Activated naive CD4-positive, alpha-beta T cell treated with anti-CD3 and anti-CD28 coated beads for 36 hours (primary cell): ENCODE measurements around the gene MTF1. TPM values are rescaled to one million over a fixed set of nuclear protein-coding genes. Genes with fewer than 3 reads are reported as not detected.
"Not testable (repeated sequence)": the region's sequence is repeated elsewhere in the genome, so short reads cannot be mapped to it uniquely, and the experiment has no call there.

Source experiments
- CTCF ChIA-PET: fragments of 350-600 bp; sonication (Branson Sonifier 250); formaldehyde crosslinking; loops from one replicate; lab custom pipeline; 2021; ENCODE audit warnings: antibody characterized with exemption; lab: Charles Lee
- DNase-seq: peaks from one replicate; pipeline ENCODE4 v3.0.0-alpha.2; 2020
- H3K27ac Mint-ChIP-seq: one replicate; pipeline ENCODE4 v1.8.0; 2021; ENCODE audit warnings: mild to moderate bottlenecking, mixed read lengths
- H3K27me3 Mint-ChIP-seq: one replicate; pipeline ENCODE4 v1.8.0; 2021; ENCODE audit warnings: low read depth, mixed read lengths
- H3K36me3 Mint-ChIP-seq: one replicate; pipeline ENCODE4 v1.8.0; 2021; ENCODE audit warnings: low read depth, mixed read lengths
- H3K4me1 Mint-ChIP-seq: one replicate; pipeline ENCODE4 v1.8.0; 2021; ENCODE audit warnings: low read depth, mixed read lengths
- H3K4me3 Mint-ChIP-seq: one replicate; pipeline ENCODE4 v1.8.0; 2021; ENCODE audit warnings: mild to moderate bottlenecking, moderate library complexity, mixed read lengths
- H3K9me3 Mint-ChIP-seq: one replicate; pipeline ENCODE4 v1.8.0; 2021; ENCODE audit warnings: mixed read lengths
- intact Hi-C: fragments of 100-400 bp; cut with micrococcal nuclease; formaldehyde crosslinking; loops from one replicate; pipeline ENCODE4 v1.15.1; 2023
- total RNA-seq, 2 experiments: library from RNA; stranded (reverse); gene quantifications; one replicate each; pipeline ENCODE4 v1.2.3, GENCODE V29; 2021

Gene MTF1
- 10 to 100 TPM; 18.9 to 19.1 TPM for total RNA-seq

DNA sequence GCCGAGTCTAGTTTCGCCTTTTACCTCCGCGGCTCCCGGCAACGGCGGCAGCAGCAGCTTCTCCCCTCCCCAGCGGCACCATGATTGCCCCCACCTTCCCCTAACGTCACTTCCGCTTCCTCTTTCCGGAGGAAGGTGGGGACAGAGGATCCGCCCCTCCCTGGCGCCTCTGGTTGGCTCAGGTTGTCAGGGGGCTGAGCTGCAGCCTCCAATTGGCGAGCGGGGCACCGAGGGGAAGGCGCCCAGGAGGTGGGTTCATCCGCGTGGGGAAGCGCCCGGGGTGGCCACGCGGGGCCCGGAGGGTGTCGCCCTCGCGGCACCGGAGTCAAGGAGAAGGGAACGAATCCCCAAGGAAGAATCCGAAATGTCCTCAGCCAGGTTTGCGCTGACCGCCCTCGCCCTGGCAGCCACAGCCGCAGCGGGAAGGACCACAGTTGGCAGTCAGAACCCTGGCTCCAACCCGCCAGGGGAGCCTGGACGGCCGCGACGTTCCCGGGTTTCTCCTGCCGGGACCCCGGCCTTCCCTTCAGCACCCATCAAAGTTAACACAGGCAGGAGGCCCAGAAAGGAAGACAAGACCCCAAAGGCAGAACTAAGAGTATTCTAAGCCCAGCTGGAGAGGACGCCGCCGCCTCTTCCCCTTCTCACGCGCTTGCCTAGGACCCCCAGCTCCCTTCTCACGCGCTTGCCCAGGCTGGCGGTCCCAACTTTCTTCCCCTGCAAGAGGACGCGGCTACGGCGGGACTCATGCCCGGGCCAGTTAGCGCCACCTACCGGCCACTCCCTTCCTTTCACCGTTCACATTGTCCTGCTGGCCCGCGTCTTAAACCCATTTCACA, at the start of gene MTF1:
Gene MTF1 (minus strand): TSS at position 86 of the 839 bp plus-strand sequence. CDS start 1,934 bp downstream, outside the sequence.
- peak within 1 kb of the TSS; percentile 84 for H3K27ac Mint-ChIP-seq
- CTCF ChIA-PET = interaction anchor here (0.7 to 4.2 kb wide), 27 partner anchors 9 to 256 kb away, joined by 3 to 24 read pairs (median 4); partner anchors contain the start of genes C1orf122, CDCA8 and YRDC
- H3K4me1 Mint-ChIP-seq = peaks cover 39% of the 10 kb centered on the region
- peak; percentile 98 for DNase-seq
- no peaks in the 10 kb centered on the region for H3K9me3 Mint-ChIP-seq
- peak within 1 kb of the TSS; percentile 92 for H3K4me3 Mint-ChIP-seq
- intact Hi-C loops = loop anchor here (1.0 to 2.0 kb wide), 6 partner anchors 51 to 381 kb away; partner anchors contain the start of genes CDCA8, GNL2, MEAF6 and YRDC
- no peaks in the 10 kb centered on the region for H3K27me3 Mint-ChIP-seq
- peaks cover 24% of the 10 kb centered on the region for H3K36me3 Mint-ChIP-seq

DNA sequence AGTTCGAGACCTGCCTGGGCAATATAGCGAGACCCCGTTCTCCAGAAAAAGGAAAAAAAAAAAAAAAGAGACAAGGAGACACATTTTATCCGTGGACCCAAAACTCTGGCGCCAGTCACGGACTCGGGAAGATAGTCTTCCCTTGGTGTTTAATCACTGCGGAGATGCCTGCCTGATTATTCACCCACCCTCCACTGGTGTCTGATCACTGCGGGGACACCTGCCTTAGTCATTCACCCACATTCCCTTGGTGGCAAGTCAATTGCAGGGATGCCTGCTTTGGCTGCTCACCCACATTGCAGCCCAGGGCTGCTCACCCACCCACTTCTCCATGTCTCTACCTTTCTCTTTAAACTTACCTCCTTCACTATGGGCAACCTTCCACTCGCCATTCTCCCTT, 49.1 kb upstream of the MTF1 start:
- H3K27ac Mint-ChIP-seq, H3K4me1 Mint-ChIP-seq, H3K4me3 Mint-ChIP-seq, CTCF ChIA-PET, H3K27me3 Mint-ChIP-seq, DNase-seq, intact Hi-C loops: not testable (repeated sequence)
- Mint-ChIP-seq H3K9me3 (peaks cover 10% of the 10 kb centered on the region), H3K36me3 (peaks cover 30% of the 10 kb centered on the region)

DNA sequence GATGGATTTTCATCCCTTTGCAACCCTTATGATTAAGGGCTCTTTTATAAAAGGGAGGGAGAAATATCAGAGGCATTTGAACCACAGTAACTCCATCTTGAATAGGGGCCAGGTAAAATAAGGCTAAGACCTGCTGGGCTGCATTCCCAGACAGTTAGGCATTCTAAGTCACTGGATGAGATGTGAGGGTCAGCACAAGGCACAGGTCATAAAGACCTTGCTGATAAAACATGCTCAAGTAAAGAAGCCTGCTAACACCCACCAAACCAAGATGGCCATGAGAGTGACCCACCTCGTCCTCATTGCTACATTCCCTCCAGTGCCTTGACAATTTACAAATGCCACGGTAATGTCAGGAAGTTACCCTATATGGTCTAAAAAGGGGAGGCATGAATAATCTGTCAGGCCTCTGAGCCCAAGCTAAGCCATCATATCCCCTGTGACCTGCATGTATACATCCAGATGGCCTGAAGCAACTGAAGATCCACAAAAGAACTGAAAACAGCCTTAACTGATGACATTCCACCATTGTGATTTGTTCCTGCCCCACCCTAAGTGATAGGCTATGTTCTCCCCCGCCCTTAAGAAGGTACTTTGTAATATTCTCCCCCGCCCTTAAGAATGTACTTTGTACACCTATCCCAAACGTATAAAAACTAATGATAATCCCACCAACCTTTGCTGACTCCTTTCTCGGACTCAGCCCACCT, 48.2 kb upstream of the MTF1 start:
- H3K27ac Mint-ChIP-seq, DNase-seq, H3K4me3 Mint-ChIP-seq, H3K4me1 Mint-ChIP-seq, H3K27me3 Mint-ChIP-seq, intact Hi-C loops: not testable (repeated sequence)
- Mint-ChIP-seq H3K36me3 (peaks cover 30% of the 10 kb centered on the region), H3K9me3 (peaks cover 10% of the 10 kb centered on the region)
- CTCF ChIA-PET = interaction anchor here (0.6 kb wide), 1 partner anchor 938 kb away, joined by 3 read pairs; no protein-coding TSS in a partner anchor

DNA sequence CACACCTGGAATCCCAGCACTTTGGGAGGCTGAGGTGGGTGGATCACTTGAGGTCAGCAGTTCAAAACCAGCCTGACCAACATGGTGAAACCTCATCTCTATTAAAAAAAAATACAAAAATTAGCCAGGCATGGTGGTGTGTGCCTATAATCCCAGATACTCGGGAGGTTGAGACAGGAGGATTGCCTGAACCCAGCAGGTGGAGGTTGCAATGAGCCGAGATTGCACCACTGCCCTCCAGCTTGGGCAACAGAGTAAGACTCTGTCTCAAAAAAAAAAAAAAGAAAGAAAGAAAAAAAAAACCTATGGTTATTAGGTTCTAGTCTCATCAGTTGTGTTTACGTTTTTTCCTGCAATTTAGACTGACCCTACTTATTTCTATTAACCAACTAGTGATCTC, 47.2 kb upstream of the MTF1 start:
- Mint-ChIP-seq H3K36me3 (peaks cover 30% of the 10 kb centered on the region), H3K9me3 (peaks cover 10% of the 10 kb centered on the region)
- CTCF ChIA-PET = interaction anchor here (0.6 kb wide), 1 partner anchor 939 kb away, joined by 3 read pairs; no protein-coding TSS in a partner anchor
- DNase-seq, H3K27me3 Mint-ChIP-seq, H3K4me3 Mint-ChIP-seq, H3K4me1 Mint-ChIP-seq, H3K27ac Mint-ChIP-seq, intact Hi-C loops: not testable (repeated sequence)

DNA sequence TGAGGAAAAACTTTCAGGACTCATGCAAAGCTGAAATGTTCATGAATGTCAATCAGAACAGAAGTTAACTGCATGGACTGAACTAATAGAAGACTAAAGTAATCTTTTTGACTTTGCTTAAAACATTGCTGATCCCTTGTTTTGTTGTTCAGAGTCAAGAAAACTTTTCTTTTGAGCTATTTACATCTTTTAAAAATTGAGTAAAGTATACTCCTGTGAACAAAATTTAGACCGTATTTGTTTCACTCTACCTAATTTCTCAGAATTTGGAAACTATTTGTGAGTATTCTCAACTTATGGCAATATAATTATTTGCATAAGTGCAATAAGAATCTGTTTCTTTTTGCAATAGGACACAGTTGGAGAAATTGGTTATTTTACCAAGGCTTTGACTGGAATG, 46.3 kb upstream of the MTF1 start:
- intact Hi-C loops = no loop called here

DNA sequence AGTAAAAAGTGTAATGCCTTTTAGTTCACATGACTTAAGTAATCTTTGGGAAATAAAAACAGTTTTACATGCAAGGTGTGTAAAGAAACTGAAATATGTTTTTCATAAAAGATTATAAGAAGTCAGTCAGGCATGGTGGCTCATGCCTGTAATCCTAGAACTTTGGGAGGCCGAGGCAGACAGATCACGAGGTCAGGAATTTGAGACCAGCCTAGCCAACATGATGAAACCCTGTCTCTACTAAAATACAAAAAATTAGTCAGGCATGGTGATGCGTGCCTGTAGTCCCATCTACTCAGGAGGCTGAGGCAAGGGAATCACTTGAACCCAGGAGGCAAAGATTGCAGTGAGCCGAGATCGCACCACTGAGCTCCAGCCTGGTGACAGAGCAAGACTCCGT, 44.5 kb upstream of the MTF1 start:
- peaks cover 20% of the 10 kb centered on the region for H3K36me3 Mint-ChIP-seq
- H3K4me3 Mint-ChIP-seq, intact Hi-C loops: not testable (repeated sequence)

More for the DNA sequence above, 46.3 kb upstream of the MTF1 start:
- H3K27me3 Mint-ChIP-seq = no peaks in the 10 kb centered on the region
- DNase-seq = no peak
- H3K36me3 Mint-ChIP-seq = peaks cover 30% of the 10 kb centered on the region
- CTCF ChIA-PET = no interaction called here
- no peak overlapping the region for H3K27ac Mint-ChIP-seq
- H3K9me3 Mint-ChIP-seq = peaks cover 10% of the 10 kb centered on the region
- H3K4me3 Mint-ChIP-seq = no peak overlapping the region
- no peaks in the 10 kb centered on the region for H3K4me1 Mint-ChIP-seq

DNA sequence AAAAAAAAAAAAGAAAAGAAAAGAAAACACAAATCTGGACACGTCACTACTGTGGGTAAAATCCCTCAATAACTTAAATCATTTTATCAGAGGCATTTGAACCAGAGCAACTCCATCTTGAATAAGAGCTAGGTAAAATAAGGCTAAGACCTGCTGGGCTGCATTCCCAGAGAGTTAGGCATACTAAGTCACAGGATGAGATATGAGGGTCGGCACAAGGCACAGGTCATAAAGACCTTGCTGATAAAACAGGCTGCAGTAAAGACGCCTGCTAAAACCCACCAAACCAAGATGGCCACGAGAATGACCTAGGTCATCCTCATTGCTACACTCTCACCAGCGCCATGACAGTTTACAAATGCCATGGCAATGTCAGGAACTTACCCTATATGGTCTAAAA, 43.6 kb upstream of the MTF1 start:
- H3K27me3 Mint-ChIP-seq = no peaks in the 10 kb centered on the region
- no peaks in the 10 kb centered on the region for H3K4me1 Mint-ChIP-seq
- CTCF ChIA-PET = no interaction called here
- no peak for DNase-seq
- H3K9me3 Mint-ChIP-seq = peaks cover 4% of the 10 kb centered on the region
- intact Hi-C loops = no loop called here
- H3K36me3 Mint-ChIP-seq = peaks cover 10% of the 10 kb centered on the region
- no peak overlapping the region for H3K27ac Mint-ChIP-seq
- no peak overlapping the region for H3K4me3 Mint-ChIP-seq

More for the DNA sequence above, 44.5 kb upstream of the MTF1 start:
- H3K27me3 Mint-ChIP-seq, H3K27ac Mint-ChIP-seq, H3K4me1 Mint-ChIP-seq, DNase-seq: not testable (repeated sequence)
- H3K9me3 Mint-ChIP-seq = peaks cover 10% of the 10 kb centered on the region
- CTCF ChIA-PET = interaction anchor here (0.6 kb wide), 1 partner anchor 23 kb away, joined by 3 read pairs; no protein-coding TSS in a partner anchor

DNA sequence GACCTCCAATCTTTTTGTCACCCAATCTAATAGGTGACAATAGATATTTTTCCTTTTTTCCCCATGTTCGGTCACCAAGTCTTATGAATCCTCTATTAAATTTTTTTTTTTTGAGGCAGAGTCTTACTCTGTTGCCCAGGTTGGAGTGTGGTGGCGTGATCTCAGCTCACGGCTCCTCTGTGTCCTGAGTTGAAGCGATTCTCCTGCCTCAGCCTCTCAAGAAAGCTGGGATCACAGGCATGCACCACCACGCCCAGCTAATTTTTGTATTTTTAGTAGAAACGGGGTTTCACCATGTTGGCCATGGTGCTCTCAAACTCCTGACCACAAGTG, 42.5 kb upstream of the MTF1 start:
- Mint-ChIP-seq H3K9me3 (peaks cover under 1% of the 10 kb centered on the region), H3K27me3 (no peaks in the 10 kb centered on the region), H3K4me3 (no peak overlapping the region)

DNA sequence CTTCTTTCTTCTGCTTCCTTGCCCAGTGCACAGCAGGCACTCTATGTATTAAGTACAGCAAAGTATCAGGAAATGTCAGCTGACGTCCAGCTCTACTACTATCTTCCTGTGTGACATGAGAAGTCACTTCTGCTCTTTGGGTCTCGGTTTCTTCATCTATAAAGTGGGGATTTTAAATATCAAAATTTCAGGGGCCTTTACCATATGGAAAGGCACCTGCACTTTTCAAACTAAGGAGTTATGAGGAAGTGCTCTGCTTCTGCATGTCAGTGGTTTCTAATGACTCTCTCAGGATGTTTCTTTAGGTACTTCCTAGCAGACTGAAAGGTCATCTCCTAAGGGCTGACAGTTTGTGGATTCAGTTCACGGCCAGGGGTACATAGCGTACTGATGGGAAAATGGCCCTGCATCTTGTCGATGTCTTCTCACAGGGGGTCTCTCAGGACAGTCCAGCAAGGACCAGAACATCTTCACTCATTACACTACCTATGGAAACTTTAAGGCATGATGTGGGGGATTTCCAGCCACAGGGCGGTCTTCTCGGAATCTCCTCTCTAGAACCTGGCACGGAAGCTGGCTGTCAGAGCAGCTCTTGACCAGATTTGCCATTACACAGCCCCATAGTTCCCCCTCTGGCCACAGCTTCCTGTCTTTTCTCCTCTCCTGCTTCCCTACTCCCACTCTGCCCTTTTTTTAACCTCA, 42.0 kb upstream of the MTF1 start:
- H3K4me1 Mint-ChIP-seq = no peaks in the 10 kb centered on the region
- H3K4me3 Mint-ChIP-seq = no peak overlapping the region
- CTCF ChIA-PET = interaction anchor here (0.6 kb wide), 1 partner anchor 22 kb away, joined by 3 read pairs; no protein-coding TSS in a partner anchor
- no peaks in the 10 kb centered on the region for H3K9me3 Mint-ChIP-seq
- no peak for DNase-seq
- peaks cover 1% of the 10 kb centered on the region for H3K36me3 Mint-ChIP-seq
- no peaks in the 10 kb centered on the region for H3K27me3 Mint-ChIP-seq
- intact Hi-C loops = no loop called here
- H3K27ac Mint-ChIP-seq = no peak overlapping the region

More for the DNA sequence above, 42.5 kb upstream of the MTF1 start:
- Mint-ChIP-seq H3K4me1 (no peaks in the 10 kb centered on the region), H3K36me3 (peaks cover 3% of the 10 kb centered on the region), H3K27ac (no peak overlapping the region)
- DNase-seq = no peak
- CTCF ChIA-PET = no interaction called here
- intact Hi-C loops = no loop called here

DNA sequence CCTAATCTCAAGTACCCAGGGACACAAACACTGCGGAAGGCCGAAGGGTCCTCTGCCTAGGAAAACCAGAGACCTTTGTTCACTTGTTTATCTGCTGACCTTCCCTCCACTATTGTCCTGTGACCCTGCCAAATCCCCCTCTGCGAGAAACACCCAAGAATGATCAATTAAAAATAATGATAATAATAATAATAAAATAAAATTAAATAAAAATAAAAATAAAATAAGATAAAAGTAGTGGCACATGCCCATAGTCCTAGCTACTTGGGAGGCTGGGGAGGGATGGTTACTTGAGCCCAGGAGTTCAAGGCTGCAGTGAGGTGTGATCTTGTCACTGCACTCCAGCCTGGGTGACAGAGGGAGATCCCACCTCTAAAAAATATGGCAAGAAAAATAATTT, 38.2 kb upstream of the MTF1 start:
- H3K4me1 Mint-ChIP-seq, H3K36me3 Mint-ChIP-seq, H3K27me3 Mint-ChIP-seq, DNase-seq, H3K9me3 Mint-ChIP-seq, H3K4me3 Mint-ChIP-seq, intact Hi-C loops, H3K27ac Mint-ChIP-seq, CTCF ChIA-PET: not testable (repeated sequence)

DNA sequence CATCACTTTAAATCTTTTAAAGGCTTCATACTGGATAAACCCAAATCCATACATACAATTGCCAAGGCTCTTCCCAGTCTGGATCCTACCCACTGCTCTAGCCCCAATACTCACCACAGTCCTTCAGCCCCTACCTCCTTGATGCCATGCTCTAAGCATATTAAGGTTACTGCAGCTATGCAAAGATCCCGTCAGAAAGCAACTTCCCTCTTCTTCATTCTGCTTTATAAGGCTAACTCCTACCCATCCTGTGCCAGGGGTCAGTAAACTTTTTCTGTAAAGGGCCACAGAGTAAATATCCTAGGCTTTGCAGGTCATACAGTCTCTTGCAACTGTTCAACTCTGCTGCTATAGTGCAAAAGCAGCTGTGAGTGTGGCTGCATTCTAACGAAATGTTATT, 34.3 kb upstream of the MTF1 start:
- intact Hi-C loops = loop anchor here (5.0 kb wide), 1 partner anchor 84 kb away; no protein-coding TSS in a partner anchor
- DNase-seq = no peak
- Mint-ChIP-seq H3K36me3 (peaks cover 3% of the 10 kb centered on the region), H3K9me3 (no peaks in the 10 kb centered on the region), H3K4me3 (no peak overlapping the region), H3K4me1 (no peaks in the 10 kb centered on the region), H3K27ac (no peak overlapping the region), H3K27me3 (no peaks in the 10 kb centered on the region)
- CTCF ChIA-PET = no interaction called here
